ENCODE measurements around the gene HFM1.
A peak's percentile ranks its signal among the peaks of the same experiment; 100 is the strongest.

HFM1 gene

DNA sequence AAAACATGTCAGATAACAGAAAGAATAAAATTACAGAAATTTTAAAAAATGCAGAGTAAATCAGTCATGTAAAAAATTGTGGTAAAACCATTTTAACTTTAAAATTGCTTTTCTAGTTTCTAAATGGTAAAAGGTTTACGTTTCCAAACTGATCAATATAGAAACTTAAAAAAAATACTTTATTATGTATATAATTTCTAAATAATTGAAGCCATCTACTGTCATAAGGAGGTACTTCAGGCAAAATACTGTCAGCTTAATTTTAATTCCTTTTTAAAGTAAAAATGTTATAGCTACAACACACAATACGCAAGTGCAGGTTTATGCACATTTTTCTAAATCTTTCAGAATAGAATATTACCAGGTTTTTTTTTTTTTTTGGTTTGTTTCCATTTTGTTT is 159.9 kb downstream of the HFM1 start:
- DNase-seq (ENCODE audit: low read depth) = no peak
- no peak overlapping the region for H3K4me3 ChIP-seq (ENCODE audit: control insufficient read depth, low read depth, low read length)
- TF ChIP-seq, protein P1, sequence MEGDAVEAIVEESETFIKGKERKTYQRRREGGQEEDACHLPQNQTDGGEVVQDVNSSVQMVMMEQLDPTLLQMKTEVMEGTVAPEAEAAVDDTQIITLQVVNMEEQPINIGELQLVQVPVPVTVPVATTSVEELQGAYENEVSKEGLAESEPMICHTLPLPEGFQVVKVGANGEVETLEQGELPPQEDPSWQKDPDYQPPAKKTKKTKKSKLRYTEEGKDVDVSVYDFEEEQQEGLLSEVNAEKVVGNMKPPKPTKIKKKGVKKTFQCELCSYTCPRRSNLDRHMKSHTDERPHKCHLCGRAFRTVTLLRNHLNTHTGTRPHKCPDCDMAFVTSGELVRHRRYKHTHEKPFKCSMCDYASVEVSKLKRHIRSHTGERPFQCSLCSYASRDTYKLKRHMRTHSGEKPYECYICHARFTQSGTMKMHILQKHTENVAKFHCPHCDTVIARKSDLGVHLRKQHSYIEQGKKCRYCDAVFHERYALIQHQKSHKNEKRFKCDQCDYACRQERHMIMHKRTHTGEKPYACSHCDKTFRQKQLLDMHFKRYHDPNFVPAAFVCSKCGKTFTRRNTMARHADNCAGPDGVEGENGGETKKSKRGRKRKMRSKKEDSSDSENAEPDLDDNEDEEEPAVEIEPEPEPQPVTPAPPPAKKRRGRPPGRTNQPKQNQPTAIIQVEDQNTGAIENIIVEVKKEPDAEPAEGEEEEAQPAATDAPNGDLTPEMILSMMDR (conservative IDR thresholded peaks at IDR 0.05; ENCODE audit: control insufficient read depth, insufficient read depth, low read depth, low read length) = peak; percentile 10

DNA sequence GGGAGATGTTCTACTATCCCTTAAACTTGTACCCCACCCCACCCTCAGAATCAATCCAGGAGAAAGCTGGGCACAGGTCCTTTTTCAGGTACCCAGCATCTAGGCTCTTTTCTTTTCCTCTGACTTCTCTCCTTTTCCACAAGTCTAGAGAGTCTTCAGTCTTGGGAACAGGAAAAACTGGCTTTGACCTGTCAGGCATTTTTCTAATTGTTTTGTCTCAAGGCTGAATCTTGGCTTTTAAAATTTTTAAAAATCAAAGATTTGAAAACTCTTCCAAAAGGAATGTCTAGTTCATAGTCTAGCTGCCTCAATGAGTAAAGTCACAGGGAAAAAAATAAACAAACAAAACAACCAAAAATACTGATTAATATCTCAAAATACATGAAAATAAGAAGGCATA is 161.5 kb downstream of the HFM1 start:
- H3K4me3 ChIP-seq (ENCODE audit: control insufficient read depth, low read depth, low read length) = no peak overlapping the region
- TF ChIP-seq, protein P1 (conservative IDR thresholded peaks at IDR 0.05; ENCODE audit: control insufficient read depth, insufficient read depth, low read depth, low read length) = no peak
- no peak for DNase-seq (ENCODE audit: low read depth)

DNA sequence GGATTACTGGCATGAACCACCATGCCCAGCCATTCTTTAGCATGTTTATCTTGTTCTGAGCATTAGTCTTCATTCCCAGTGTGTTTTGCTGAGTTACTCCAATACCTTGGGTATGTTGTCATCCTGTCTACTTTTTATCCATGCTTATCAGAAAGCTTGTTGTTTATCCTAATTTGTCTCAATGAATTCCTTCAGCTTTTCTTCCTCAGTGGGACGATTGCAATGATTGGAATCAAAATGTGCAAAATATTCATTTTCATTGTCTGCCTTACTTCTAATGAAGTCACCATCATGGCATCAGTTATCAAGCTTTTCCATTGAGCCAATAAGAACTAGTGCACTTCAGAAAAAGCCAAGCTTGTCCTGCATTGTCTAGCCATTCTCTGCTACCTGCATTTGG is 170.5 kb downstream of the HFM1 start:
- TF ChIP-seq, protein P1 (conservative IDR thresholded peaks at IDR 0.05; ENCODE audit: control insufficient read depth, insufficient read depth, low read depth, low read length) = no peak
- H3K4me3 ChIP-seq (ENCODE audit: control insufficient read depth, low read depth, low read length) = no peak overlapping the region
- DNase-seq (ENCODE audit: low read depth) = no peak

DNA sequence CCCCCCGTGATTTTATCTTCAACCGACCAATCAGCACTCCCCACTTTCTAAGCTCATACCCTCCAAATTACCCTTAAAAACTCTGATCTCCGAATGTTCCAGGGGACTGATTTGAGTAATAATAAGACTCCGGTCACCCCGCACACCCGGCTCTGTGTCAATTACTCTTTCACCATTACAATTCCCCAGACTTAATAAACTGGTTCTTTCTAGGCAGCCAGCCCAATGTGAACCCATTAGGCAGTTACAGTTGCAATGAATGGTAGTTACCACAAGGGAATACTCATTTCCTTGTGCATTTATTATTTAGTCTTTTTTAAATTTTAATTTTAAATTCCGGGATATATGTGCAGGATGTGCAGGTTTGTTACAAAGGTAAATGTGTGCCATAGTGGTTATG is 177.9 kb downstream of the HFM1 start:
- H3K4me3 ChIP-seq (ENCODE audit: control insufficient read depth, low read depth, low read length) = no peak overlapping the region
- DNase-seq (ENCODE audit: low read depth) = no peak

DNA sequence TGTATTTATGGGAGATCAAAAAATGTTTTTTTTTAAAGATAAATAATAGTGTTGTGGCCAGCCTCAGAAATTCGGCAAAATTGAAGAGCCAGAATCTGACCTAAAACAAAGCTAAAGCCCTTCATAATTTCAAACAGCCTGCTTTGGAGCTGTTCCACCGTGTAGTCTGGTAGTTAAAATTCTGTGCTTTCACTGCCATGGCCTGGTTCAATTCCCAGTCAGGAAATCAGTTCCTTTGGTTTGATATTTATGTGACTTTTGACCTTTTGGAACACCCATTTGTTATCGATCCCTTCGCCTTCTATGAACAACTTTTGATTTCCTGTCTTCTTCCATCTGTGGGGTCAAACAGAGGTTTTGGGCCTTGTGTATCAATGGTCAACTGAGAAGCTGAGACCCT is 179.8 kb downstream of the HFM1 start:
- TF ChIP-seq, protein P1 (conservative IDR thresholded peaks at IDR 0.05; ENCODE audit: control insufficient read depth, insufficient read depth, low read depth, low read length) = no peak
- H3K4me3 ChIP-seq (ENCODE audit: control insufficient read depth, low read depth, low read length) = no peak overlapping the region
- no peak for DNase-seq (ENCODE audit: low read depth)

More for the DNA sequence above, 177.9 kb downstream of the HFM1 start:
- TF ChIP-seq, protein P1 (conservative IDR thresholded peaks at IDR 0.05; ENCODE audit: control insufficient read depth, insufficient read depth, low read depth, low read length) = no peak

DNA sequence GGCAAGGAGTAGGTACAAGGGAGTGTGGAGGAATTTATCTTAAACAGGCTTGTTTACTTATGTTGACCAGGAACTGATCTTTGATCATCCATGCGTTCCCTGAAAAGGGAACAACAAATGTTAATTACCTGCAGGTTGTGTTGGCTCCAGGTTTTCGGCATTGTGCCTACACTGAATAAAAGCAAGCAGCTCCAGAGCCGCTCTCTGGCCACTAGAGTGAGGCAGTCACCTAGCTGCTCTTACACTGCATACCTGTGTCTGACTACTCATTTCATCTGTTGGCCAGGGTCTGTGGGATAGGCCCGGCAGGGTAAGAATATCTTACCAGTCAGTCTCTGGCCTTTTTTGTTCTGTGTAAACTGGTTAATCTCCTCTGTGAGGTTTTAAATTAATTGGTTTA is 183.6 kb downstream of the HFM1 start:
- no peak overlapping the region for H3K4me3 ChIP-seq (ENCODE audit: control insufficient read depth, low read depth, low read length)

More for the DNA sequence above, 183.6 kb downstream of the HFM1 start:
- DNase-seq (ENCODE audit: low read depth) = no peak
- TF ChIP-seq, protein P1 (conservative IDR thresholded peaks at IDR 0.05; ENCODE audit: control insufficient read depth, insufficient read depth, low read depth, low read length) = no peak

Measured in fibroblast of mammary gland (primary cell).